Measurements from ENCODE around the gene ZFAND3.

GRCh38 chr6:37848371-37848770, 28.8 kb downstream of the ZFAND3 start:
- no peak for TF ChIP-seq FOXM1 (IDR thresholded peaks at IDR 0.05; ENCODE audit: low read depth)
- no peak for TF ChIP-seq REST (IDR thresholded peaks at IDR 0.05; ENCODE audit: low read depth, low read length)
- no peak for TF ChIP-seq FOSL2 (IDR thresholded peaks at IDR 0.05; ENCODE audit: borderline replicate concordance, low read depth)
- TF ChIP-seq CTCF (IDR thresholded peaks at IDR 0.05): no peak
- no peak for TF ChIP-seq RAD21 (IDR thresholded peaks at IDR 0.05; ENCODE audit: low read length)
- TF ChIP-seq YY1 (IDR thresholded peaks at IDR 0.05; ENCODE audit: low read depth): no peak
- no peak for TF ChIP-seq TCF12 (IDR thresholded peaks at IDR 0.05)
- TF ChIP-seq JUND (IDR thresholded peaks at IDR 0.05): no peak
- no peak for TF ChIP-seq POLR2AphosphoS5 (IDR thresholded peaks at IDR 0.05; ENCODE audit: low read depth, low read length)
- no peak for TF ChIP-seq TAF1 (IDR thresholded peaks at IDR 0.05; ENCODE audit: borderline replicate concordance, low read depth, low read length)
- TF ChIP-seq EZH2phosphoT487 (IDR thresholded peaks at IDR 0.05; ENCODE audit: borderline replicate concordance, low read depth): no peak

Measured in SK-N-SH (cell line).